H54 (cell line): ENCODE data around the gene RFX4.

Experiments used
- DNase-seq: peaks from one replicate; pipeline ENCODE4 v3.0.0; 2011; ENCODE audit warnings: low spot score, mixed read lengths; ENCODE audit not compliant: insufficient read length
- FAIRE-seq: peaks from 3 replicates; lab custom pipeline; 2011; peaks lifted over from hg19 to GRCh38; lab: Jason Lieb, UNC
- POLR2A ChIP-seq: IDR thresholded peaks from 2 replicates; pipeline ENCODE4 v1.6.1; 2011; ENCODE audit warnings: low read depth, mild to moderate bottlenecking, low read length

RFX4 gene

DNA sequence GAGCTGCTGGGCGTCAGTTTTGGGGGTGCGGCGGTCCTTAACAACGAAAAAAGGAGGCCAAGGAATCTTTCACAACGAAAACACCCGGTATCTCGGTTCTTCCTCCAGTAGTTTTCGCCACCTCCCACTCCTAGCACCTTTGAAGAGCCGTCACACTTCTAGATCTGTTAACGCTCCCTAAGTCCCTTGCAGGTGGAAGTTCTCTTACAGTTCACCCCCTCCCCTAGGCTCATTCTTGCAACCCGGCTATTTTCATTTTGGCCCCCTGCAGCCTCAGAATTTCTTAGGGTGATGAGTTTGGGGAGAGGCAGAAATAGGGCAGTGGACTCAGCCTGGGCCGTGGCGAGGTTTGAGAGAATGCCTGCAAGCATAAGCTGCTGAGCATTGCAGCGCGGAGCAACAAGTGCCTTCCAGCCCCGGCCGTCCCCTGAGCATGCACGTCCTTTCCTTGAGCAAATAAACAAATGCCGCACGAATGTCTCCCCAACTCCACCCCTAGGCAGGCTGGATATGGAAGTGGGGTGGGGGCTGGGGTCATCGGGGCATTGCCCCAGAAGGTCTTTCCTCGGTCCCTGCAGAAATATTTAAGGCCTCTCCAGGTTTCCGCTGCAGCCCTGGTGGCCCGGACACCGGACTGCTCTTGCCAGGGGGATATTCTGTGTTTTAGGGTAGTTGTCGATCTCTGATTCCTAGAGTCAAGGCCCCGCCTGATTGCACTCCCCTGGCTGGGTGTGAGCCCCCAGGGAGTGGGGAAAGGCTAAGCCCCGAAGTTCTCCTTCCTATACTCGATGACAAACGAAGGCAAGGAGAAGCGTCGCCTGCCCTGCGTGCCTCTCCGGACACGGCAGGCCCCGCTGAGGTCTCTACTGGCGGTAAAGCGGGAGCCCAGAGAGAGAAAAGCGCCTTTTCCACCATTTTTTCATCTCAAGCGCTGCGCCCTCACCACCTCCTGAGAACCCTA is 1.6 kb downstream of the RFX4 start:
- DNase-seq = no peak
- no peak for FAIRE-seq
- no peak for TF ChIP-seq POLR2A

DNA sequence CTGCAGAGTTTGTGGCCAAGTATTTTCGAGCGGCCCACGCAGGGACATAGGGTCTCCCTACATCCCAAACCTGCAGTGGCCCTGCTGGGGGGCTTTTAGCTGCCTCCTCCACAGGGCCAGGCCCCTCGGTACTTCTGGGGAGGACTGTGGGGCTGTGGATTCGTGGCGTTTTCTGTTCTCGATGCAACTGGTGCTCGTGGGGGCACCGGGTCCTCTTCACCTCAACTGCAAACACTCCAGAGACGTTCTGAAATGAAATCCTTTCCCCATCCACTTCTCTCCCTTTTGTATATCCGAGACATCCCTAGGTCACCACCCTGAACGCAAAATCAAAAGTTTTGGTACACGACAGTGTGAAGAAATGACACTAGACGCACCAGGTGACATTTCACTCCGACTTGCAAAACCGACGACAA is 2.3 kb downstream of the RFX4 start:
- no peak for DNase-seq

DNA sequence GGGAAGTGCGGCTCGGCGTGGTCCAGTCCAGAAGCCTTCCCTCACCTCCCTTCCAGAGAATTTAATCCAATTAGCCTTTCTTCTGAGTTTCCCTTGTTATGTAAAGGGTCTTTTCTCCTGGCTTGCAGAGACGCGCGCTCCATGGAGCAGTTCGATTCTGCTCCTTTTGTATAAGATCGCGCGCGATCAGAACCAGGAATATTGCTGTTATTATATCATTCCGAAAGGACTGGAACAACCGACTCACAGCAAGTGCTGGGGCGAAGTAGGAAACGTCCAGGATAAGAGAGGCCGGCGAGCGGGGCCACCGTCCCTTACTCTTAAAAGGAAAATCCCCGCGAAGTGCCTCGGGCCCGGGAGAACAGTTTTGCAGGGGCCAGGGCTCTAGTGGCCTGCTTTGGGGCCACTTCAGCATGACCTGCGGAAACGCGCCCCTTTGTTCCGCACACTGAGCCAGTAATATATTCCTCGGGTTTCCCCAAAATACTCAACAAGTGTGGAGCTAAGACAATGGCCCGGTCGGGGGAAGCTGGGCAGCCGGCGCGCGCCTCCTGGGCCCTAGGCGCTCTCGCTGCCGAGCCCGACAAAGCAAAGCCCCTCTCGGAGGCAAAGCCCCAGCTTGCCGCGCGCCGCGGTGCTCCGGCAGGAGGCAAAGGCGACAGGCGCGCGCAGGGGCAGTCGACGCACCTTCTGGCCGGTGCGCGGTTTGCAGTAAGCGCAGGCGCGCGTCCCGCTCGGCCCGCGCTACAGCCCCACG is 2.9 kb downstream of the RFX4 start:
- FAIRE-seq (no peak), DNase-seq (no peak)

More for the DNA sequence above, 2.3 kb downstream of the RFX4 start:
- no peak for FAIRE-seq
- TF ChIP-seq POLR2A = no peak

GRCh38 chr12:106586278-106586802 is 3.5 kb downstream of the RFX4 start:
- no peak for DNase-seq
- no peak for FAIRE-seq
- TF ChIP-seq POLR2A = no peak

More for the DNA sequence above, 2.9 kb downstream of the RFX4 start:
- TF ChIP-seq POLR2A = no peak

DNA sequence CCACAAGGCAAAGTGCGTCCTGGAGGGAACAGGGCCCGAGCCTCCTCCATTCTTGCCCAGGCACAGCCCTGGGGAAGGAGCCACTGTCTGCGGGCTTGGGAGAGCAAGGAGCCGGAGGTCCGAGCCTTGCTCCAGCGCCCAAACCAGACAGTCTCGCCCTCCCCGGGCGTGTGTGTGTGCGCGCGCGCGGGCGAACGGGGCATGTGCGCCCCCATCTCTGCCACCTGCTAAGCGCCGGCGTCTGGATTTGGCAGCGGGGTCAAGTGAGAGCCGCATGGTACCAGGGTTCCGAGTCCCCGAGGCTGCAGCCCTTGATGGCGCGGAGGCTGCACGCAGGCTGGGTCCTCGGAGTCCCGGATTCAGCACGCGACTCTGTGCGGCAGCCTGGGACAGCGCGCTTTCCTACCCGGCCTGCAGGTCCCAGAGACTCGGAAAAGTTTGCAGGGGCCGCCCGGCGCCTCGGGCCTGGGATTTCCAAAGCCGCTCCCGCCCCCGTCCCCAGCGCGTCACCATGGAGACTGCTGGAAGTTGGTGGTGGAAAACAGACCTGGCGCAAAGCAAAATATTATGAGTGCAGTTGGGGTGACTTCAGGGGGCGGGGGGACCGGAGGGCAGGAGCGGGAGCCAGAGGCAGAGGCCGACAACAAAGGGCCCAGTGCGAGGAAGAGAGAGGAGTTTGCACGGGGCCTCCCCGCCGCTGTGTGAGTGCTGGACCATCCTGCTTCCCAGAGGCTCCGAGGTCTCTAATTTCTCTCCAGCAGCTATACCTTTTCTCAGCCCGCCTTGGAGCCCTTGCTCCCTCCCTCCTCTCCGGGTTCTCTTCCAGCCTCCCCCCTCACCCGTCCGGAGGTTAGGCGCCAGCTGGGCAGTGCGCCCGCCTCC is 4.2 kb downstream of the RFX4 start:
- DNase-seq (no peak), FAIRE-seq (no peak)
- TF ChIP-seq POLR2A = no peak

- no peak for TF ChIP-seq POLR2A
- no peak for FAIRE-seq
Measured at GRCh38 chr12:106588771-106589170, 6.0 kb downstream of the RFX4 start.

DNA sequence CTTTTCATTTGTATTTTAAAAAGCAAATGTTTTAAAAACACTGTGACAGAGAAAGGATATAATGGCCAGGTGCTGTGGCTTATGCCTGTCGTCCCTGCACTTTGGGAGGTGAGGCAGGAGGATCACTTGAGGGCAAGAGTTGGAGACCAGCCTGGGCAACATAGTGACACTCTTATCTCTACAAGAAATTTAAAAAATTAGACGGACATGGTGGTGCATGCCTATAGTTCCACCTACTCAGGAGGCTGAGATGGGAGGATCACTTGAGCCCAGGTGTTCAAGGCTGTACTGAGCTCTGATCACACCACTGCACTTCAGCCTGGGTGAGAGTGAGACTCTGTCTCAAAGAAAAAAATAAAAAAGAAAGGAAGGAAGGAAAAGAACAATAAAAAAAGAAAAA is 7.8 kb downstream of the RFX4 start:
- no peak for TF ChIP-seq POLR2A
- FAIRE-seq = no peak
- no peak for DNase-seq

More at GRCh38 chr12:106588771-106589170, 6.0 kb downstream of the RFX4 start:
- no peak for DNase-seq

- FAIRE-seq (no peak), DNase-seq (no peak)
- TF ChIP-seq POLR2A = no peak
Measured at GRCh38 chr12:106594447-106594846, 11.6 kb downstream of the RFX4 start.

DNA sequence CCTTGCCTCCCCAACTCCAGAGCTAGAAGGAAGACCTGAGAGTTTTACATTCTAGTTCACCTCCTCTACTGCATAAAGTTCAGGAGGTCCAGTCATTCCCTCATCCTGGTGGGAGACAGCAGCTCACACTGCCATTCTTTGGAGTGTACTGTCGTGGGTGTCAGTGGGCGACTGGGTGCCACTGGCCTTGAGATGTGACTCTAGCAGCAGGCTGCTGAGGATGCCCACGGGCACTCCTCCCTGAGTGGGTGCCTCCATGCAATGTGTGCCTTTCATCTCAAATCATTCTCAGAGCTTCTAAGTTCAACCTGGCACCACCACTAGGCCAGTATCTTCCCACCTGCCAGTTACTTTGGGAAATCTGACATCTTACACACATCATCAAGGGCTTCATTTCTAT is 12.5 kb downstream of the RFX4 start:
- FAIRE-seq (no peak), DNase-seq (no peak)
- no peak for TF ChIP-seq POLR2A

GRCh38 chr12:106598003-106598402 is 15.2 kb downstream of the RFX4 start:
- FAIRE-seq = no peak
- DNase-seq = no peak
- no peak for TF ChIP-seq POLR2A

DNA sequence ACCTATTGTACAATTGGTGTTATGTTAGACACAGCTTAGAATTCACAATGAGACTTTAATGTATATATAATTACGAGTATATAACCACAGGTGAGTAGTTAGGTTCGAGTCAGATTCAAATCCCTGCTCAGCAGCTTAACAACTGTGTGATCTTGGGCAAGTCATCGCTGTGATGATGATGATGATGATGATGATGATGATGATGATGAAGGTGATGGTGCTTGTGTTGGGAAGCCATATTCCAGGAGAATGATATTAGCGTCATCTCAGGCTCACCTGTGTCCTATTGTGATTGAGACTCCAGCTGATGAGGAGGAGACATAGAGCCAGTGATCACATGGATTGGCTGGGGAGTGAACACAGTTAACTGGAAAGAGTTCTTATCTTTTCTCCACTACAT is 16.5 kb downstream of the RFX4 start:
- no peak for TF ChIP-seq POLR2A
- FAIRE-seq (no peak), DNase-seq (no peak)

DNA sequence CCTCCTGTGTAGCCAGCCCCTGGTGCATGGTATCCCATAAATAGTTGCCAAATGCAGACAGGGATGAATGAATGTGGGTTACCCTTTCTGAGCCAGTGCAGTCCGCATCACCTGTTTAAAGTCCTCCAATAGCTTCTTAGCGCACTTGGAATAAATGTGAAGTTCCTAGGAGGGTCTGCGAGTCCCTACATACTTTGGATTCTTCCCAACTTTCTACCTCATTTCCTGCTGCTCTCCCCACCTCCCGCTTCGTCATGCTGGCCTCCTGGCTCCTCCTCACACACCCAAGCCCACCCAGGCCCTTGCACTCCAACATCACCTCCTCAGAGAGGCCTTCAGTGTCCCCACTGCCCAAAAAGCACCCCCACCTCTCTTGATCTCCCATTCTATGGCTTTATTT is 17.7 kb downstream of the RFX4 start:
- no peak for TF ChIP-seq POLR2A
- no peak for DNase-seq
- no peak for FAIRE-seq

GRCh38 chr12:106601031-106601430 is 18.2 kb downstream of the RFX4 start:
- FAIRE-seq (no peak), DNase-seq (no peak)
- TF ChIP-seq POLR2A = no peak
